ENCODE measurements around the gene LMBR1. TPM values are rescaled to one million over a fixed set of nuclear protein-coding genes. Genes with fewer than 3 reads are reported as not detected.

The LMBR1 gene
- polyA plus RNA-seq, 3 donors = 14.8 to 24.4 (median 21.2) TPM

DNA sequence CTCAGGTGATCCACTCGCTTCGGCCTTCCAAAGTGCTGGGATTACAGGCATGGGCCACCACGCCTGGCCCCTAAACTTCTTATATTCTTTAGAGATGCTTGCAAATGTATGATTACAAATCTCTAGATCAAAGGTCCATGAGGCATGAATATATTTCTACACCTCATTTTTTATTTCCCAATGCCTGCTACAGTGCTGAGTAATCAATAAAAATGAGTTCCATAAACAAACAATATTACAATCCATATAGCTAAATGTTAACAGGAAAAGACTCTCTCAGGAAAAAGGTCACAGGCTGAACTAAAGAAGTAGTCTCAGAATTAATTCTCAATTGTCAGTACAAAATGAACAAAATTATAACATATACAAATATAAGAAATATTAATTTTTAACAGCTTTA lies 90.8 kb downstream of the LMBR1 start:
- Histone ChIP-seq H3K4me2 (replicated peaks; ENCODE audit: extremely low read depth, low read length, poor library complexity, severe bottlenecking) (no peak overlapping the region), H3K79me2 (ENCODE audit: insufficient read depth, low read length) (no peaks in the 10 kb centered on the region), H3K9me3 (replicated peaks in 1 of 2; ENCODE audit: control insufficient read depth in 1 of 2, insufficient read depth in 1 of 2, low read length in 2 of 2) (no peaks in the 10 kb centered on the region), H4K20me1 (ENCODE audit: insufficient read depth, low read length) (no peaks in the 10 kb centered on the region), H3K27ac (ENCODE audit: low read depth in 1 of 2, low read length in 2 of 2) (no peak overlapping the region), H3K4me3 (replicated peaks in 1 of 3; ENCODE audit: low read depth in 2 of 3, low read length in 3 of 3) (no peak overlapping the region), H3K9ac (ENCODE audit: insufficient read depth, low read length, poor library complexity, severe bottlenecking) (no peak overlapping the region), H3K36me3 (replicated peaks in 1 of 2; ENCODE audit: control insufficient read depth in 1 of 2, insufficient read depth in 2 of 2, low read length in 2 of 2) (peaks cover 0 to 4% of the 10 kb centered on the region in 2 donors), H2AFZ (ENCODE audit: insufficient read depth, low read depth, low read length, poor library complexity, severe bottlenecking) (no peak overlapping the region), H3K27me3 (ENCODE audit: control insufficient read depth in 2 of 2, insufficient read depth in 2 of 2, low read length in 2 of 2) (no peaks in the 10 kb centered on the region), H3K4me1 (ENCODE audit: control insufficient read depth in 1 of 2, insufficient read depth in 2 of 2, low read length in 2 of 2) (no peaks in the 10 kb centered on the region)
- no peak overlapping the region for H3K4me3 Mint-ChIP-seq
- H3K27me3 Mint-ChIP-seq (ENCODE audit: low read depth in 3 of 3) = no peaks in the 10 kb centered on the region
- H3K4me1 Mint-ChIP-seq = no peaks in the 10 kb centered on the region
- peaks cover 19 to 28% of the 10 kb centered on the region in 2 donors for H3K36me3 Mint-ChIP-seq
- intact Hi-C loops (cut with micrococcal nuclease) = no loop called here
- H3K27ac Mint-ChIP-seq = no peak overlapping the region
- DNase-seq = no peak
- WGBS (ENCODE audit: insufficient coverage) = no CpG with 5 or more reads among the region's 3 CpGs
- H3K9me3 Mint-ChIP-seq = peaks cover 0 to 4% (median 0%) of the 10 kb centered on the region in 7 donors
- TF ChIP-seq, protein P1, sequence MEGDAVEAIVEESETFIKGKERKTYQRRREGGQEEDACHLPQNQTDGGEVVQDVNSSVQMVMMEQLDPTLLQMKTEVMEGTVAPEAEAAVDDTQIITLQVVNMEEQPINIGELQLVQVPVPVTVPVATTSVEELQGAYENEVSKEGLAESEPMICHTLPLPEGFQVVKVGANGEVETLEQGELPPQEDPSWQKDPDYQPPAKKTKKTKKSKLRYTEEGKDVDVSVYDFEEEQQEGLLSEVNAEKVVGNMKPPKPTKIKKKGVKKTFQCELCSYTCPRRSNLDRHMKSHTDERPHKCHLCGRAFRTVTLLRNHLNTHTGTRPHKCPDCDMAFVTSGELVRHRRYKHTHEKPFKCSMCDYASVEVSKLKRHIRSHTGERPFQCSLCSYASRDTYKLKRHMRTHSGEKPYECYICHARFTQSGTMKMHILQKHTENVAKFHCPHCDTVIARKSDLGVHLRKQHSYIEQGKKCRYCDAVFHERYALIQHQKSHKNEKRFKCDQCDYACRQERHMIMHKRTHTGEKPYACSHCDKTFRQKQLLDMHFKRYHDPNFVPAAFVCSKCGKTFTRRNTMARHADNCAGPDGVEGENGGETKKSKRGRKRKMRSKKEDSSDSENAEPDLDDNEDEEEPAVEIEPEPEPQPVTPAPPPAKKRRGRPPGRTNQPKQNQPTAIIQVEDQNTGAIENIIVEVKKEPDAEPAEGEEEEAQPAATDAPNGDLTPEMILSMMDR (IDR thresholded peaks at IDR 0.05) = no peak

DNA sequence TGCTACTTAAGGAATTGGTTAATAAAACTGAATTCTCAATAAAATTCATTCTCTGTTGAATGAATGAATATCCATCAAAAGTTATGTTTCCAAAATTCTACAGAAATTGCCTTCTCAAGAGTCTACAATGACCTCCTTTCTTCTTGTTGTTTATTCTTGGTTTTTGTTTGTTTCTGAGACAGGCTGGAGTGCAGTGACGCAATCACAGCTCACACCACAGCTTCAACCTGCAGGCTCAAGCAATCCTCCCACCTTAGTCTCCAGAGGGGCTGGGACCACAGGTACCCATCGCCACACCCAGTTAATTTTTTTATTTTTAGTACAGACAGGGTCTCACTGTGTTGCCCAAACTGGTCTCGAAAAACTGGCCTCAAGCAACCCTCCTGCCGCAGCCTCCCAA lies 97.6 kb downstream of the LMBR1 start:
- H3K27ac ChIP-seq (ENCODE audit: low read depth in 1 of 2, low read length in 2 of 2) = no peak overlapping the region
- intact Hi-C loops (cut with micrococcal nuclease) = no loop called here
- H3K4me2 ChIP-seq (replicated peaks; ENCODE audit: extremely low read depth, low read length, poor library complexity, severe bottlenecking) = no peak overlapping the region
- no peaks in the 10 kb centered on the region for H3K4me1 ChIP-seq (ENCODE audit: control insufficient read depth in 1 of 2, insufficient read depth in 2 of 2, low read length in 2 of 2)
- no peak overlapping the region for H3K4me3 ChIP-seq (replicated peaks in 1 of 3; ENCODE audit: low read depth in 2 of 3, low read length in 3 of 3)
- DNase-seq = no peak
- no peak overlapping the region for H2AFZ ChIP-seq (ENCODE audit: insufficient read depth, low read depth, low read length, poor library complexity, severe bottlenecking)
- WGBS (ENCODE audit: insufficient coverage) = 100% methylated on average over 2 of the region's 4 CpGs
- Mint-ChIP-seq H3K27me3 (ENCODE audit: low read depth in 3 of 3) (peaks cover 0 to 2% (median 2%) of the 10 kb centered on the region in 3 donors), H3K4me1 (peaks cover 7% of the 10 kb centered on the region), H3K27ac (peak overlapping the region in 2 of 7 donors; percentile 18 to 75), H3K4me3 (no peak overlapping the region), H3K36me3 (peaks cover 26 to 38% of the 10 kb centered on the region in 2 donors), H3K9me3 (no peaks in the 10 kb centered on the region)
- H3K79me2 ChIP-seq (ENCODE audit: insufficient read depth, low read length) = no peaks in the 10 kb centered on the region
- no peak overlapping the region for H3K9ac ChIP-seq (ENCODE audit: insufficient read depth, low read length, poor library complexity, severe bottlenecking)
- H3K36me3 ChIP-seq (replicated peaks in 1 of 2; ENCODE audit: control insufficient read depth in 1 of 2, insufficient read depth in 2 of 2, low read length in 2 of 2) = peaks cover 8 to 33% of the 10 kb centered on the region in 2 donors
- H3K9me3 ChIP-seq (replicated peaks in 1 of 2; ENCODE audit: control insufficient read depth in 1 of 2, insufficient read depth in 1 of 2, low read length in 2 of 2) = no peaks in the 10 kb centered on the region
- H4K20me1 ChIP-seq (ENCODE audit: insufficient read depth, low read length) = no peaks in the 10 kb centered on the region
- H3K27me3 ChIP-seq (ENCODE audit: control insufficient read depth in 2 of 2, insufficient read depth in 2 of 2, low read length in 2 of 2) = no peaks in the 10 kb centered on the region
- TF ChIP-seq, protein P1 (IDR thresholded peaks at IDR 0.05) = no peak

All from CD14-positive monocyte (primary cell).